Muscle layer of duodenum (tissue), 2 donors: ENCODE data around the gene EDN3.
"Not testable (repeated sequence)": the region's sequence is repeated elsewhere in the genome, so short reads cannot be mapped to it uniquely, and the experiment has no call there.

Source experiments
- H3K27ac ChIP-seq: one replicate; pipeline ENCODE4 v1.7.0; 2013; ENCODE audit warnings: mild to moderate bottlenecking, low read length
- H3K27me3 ChIP-seq: one replicate; pipeline ENCODE4 v1.7.0; 2013; ENCODE audit warnings: low read depth, mild to moderate bottlenecking, control low read depth, low read length
- H3K36me3 ChIP-seq, 2 donors: one replicate each; pipeline ENCODE4 v1.7.0; 2013; ENCODE audit warnings: low read length in 2 of 2, control low read depth in 1 of 2, mild to moderate bottlenecking in 1 of 2; ENCODE audit not compliant: insufficient read depth in 2 of 2, control insufficient read depth in 1 of 2
- H3K4me1 ChIP-seq, 2 donors: one replicate each; pipeline ENCODE4 v1.7.0; 2013; ENCODE audit warnings: low read length in 2 of 2, mild to moderate bottlenecking in 2 of 2, control low read depth in 1 of 2, moderate library complexity in 1 of 2; ENCODE audit not compliant: insufficient read depth in 2 of 2, control insufficient read depth in 1 of 2
- H3K4me3 ChIP-seq, 2 donors: one replicate each; pipeline ENCODE4 v1.7.0; 2013; ENCODE audit warnings: low read length in 2 of 2, low read depth in 1 of 2, mild to moderate bottlenecking in 1 of 2
- H3K9me3 ChIP-seq, 2 donors: one replicate each; pipeline ENCODE4 v1.7.0; 2013; ENCODE audit warnings: low read length in 2 of 2, control low read depth in 1 of 2, mild to moderate bottlenecking in 1 of 2; ENCODE audit not compliant: control insufficient read depth in 1 of 2
- donor health status: healthy.

Gene EDN3

GRCh38 chr20:59340201-59340885 is 39.9 kb downstream of the EDN3 start:
- peaks cover 7% of the 10 kb centered on the region for H3K27me3 ChIP-seq
- H3K4me3 ChIP-seq, result no peak overlapping the region
- no peaks in the 10 kb centered on the region for H3K36me3 ChIP-seq
- H3K9me3 ChIP-seq, result no peaks in the 10 kb centered on the region
- no peaks in the 10 kb centered on the region for H3K4me1 ChIP-seq
- no peak overlapping the region for H3K27ac ChIP-seq

- H3K36me3 ChIP-seq, H3K27me3 ChIP-seq, H3K4me3 ChIP-seq, H3K27ac ChIP-seq, H3K4me1 ChIP-seq, H3K9me3 ChIP-seq: not testable (repeated sequence)
Observed at GRCh38 chr20:59341285-59342022, 41.0 kb downstream of the EDN3 start.

- Histone ChIP-seq H3K4me1 (no peaks in the 10 kb centered on the region), H3K9me3 (no peaks in the 10 kb centered on the region), H3K36me3 (no peaks in the 10 kb centered on the region), H3K27me3 (peaks cover 7% of the 10 kb centered on the region), H3K4me3 (no peak overlapping the region), H3K27ac (no peak overlapping the region)
Observed at GRCh38 chr20:59342023-59342957, 41.9 kb downstream of the EDN3 start.

GRCh38 chr20:59346061-59346460 is 45.6 kb downstream of the EDN3 start:
- Histone ChIP-seq H3K27me3 (peaks cover 7% of the 10 kb centered on the region), H3K4me3 (no peak overlapping the region), H3K27ac (no peak overlapping the region), H3K4me1 (no peaks in the 10 kb centered on the region), H3K9me3 (no peaks in the 10 kb centered on the region), H3K36me3 (no peaks in the 10 kb centered on the region)

- no peaks in the 10 kb centered on the region for H3K36me3 ChIP-seq
- no peaks in the 10 kb centered on the region for H3K27me3 ChIP-seq
- no peaks in the 10 kb centered on the region for H3K4me1 ChIP-seq
- H3K27ac ChIP-seq, result no peak overlapping the region
- no peak overlapping the region for H3K4me3 ChIP-seq
- no peaks in the 10 kb centered on the region for H3K9me3 ChIP-seq
Observed at GRCh38 chr20:59349277-59349676, 48.9 kb downstream of the EDN3 start.

- no peaks in the 10 kb centered on the region for H3K27me3 ChIP-seq
- H3K4me3 ChIP-seq, result no peak overlapping the region
- H3K9me3 ChIP-seq, result no peaks in the 10 kb centered on the region
- H3K36me3 ChIP-seq, result no peaks in the 10 kb centered on the region
- H3K4me1 ChIP-seq, result no peaks in the 10 kb centered on the region
- no peak overlapping the region for H3K27ac ChIP-seq
Observed at GRCh38 chr20:59350330-59351156, 50.1 kb downstream of the EDN3 start.

GRCh38 chr20:59351157-59352040 is 51.0 kb downstream of the EDN3 start:
- no peaks in the 10 kb centered on the region for H3K27me3 ChIP-seq
- no peaks in the 10 kb centered on the region for H3K9me3 ChIP-seq
- H3K27ac ChIP-seq, result no peak overlapping the region
- no peak overlapping the region for H3K4me3 ChIP-seq
- no peaks in the 10 kb centered on the region for H3K4me1 ChIP-seq
- H3K36me3 ChIP-seq, result no peaks in the 10 kb centered on the region

GRCh38 chr20:59352541-59352940 is 52.1 kb downstream of the EDN3 start:
- no peaks in the 10 kb centered on the region for H3K27me3 ChIP-seq
- H3K27ac ChIP-seq, result no peak overlapping the region
- H3K4me3 ChIP-seq, result no peak overlapping the region
- H3K9me3 ChIP-seq, result no peaks in the 10 kb centered on the region
- no peaks in the 10 kb centered on the region for H3K4me1 ChIP-seq
- no peaks in the 10 kb centered on the region for H3K36me3 ChIP-seq

GRCh38 chr20:59352990-59353389 is 52.6 kb downstream of the EDN3 start:
- no peaks in the 10 kb centered on the region for H3K9me3 ChIP-seq
- no peaks in the 10 kb centered on the region for H3K27me3 ChIP-seq
- no peaks in the 10 kb centered on the region for H3K4me1 ChIP-seq
- H3K27ac ChIP-seq, result no peak overlapping the region
- no peaks in the 10 kb centered on the region for H3K36me3 ChIP-seq
- H3K4me3 ChIP-seq, result no peak overlapping the region

GRCh38 chr20:59354460-59354859 is 54.0 kb downstream of the EDN3 start:
- Histone ChIP-seq H3K27ac (no peak overlapping the region), H3K9me3 (no peaks in the 10 kb centered on the region), H3K27me3 (no peaks in the 10 kb centered on the region), H3K4me3 (no peak overlapping the region), H3K36me3 (no peaks in the 10 kb centered on the region), H3K4me1 (no peaks in the 10 kb centered on the region)
